ENCODE data around the gene RTTN. TPM values are rescaled to one million over a fixed set of nuclear protein-coding genes. Genes with fewer than 3 reads are reported as not detected.

RTTN gene
- total RNA-seq, 2 experiments from 2014 or later: 21.4 to 25.5 TPM

DNA sequence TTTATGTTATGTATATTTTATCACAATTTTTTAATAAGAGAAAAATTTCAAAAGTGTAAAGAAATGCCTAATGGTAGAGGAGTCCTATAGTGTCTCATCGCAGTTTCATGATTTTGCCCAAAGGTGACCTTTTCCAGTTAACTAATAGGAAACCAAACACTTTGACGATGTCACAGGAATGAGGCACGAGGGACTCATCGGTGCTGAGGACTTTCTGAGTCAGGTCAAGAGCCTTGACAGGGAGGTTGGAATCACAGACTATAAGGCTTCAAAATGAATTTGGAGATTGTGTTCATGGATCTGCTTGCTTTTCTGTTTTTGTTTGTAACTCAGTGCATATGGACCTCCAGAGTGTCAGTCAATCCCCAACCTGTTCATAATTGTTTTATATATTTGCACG is 15.1 kb upstream of the RTTN start:
- Histone ChIP-seq H3K4me1 (ENCODE audit: insufficient read depth, low read length) (no peaks in the 10 kb centered on the region), H3K9me3 (ENCODE audit: control insufficient read depth in 1 of 2, insufficient read depth in 1 of 2, low read length in 2 of 2) (no peaks in the 10 kb centered on the region), H3K27ac (ENCODE audit: low read depth in 1 of 2, low read length in 2 of 2) (no peak overlapping the region), H3K36me3 (ENCODE audit: insufficient read depth, low read length) (no peaks in the 10 kb centered on the region), H3K4me3 (ENCODE audit: low read length) (no peak overlapping the region), H3K27me3 (ENCODE audit: control insufficient read depth in 1 of 2, insufficient read depth in 2 of 2, low read length in 2 of 2) (peaks cover 13 to 27% of the 10 kb centered on the region in 2 experiments)
- Mint-ChIP-seq H3K4me3 (no peak overlapping the region), H3K27me3 (peaks cover 71% of the 10 kb centered on the region), H3K27ac (no peak overlapping the region), H3K4me1 (ENCODE audit: low read depth) (no peaks in the 10 kb centered on the region), H3K36me3 (ENCODE audit: low read depth) (no peaks in the 10 kb centered on the region), H3K9me3 (no peaks in the 10 kb centered on the region)
- TF ChIP-seq CTCF (IDR thresholded peaks at IDR 0.05): no peak
- DNase-seq (no peak), ATAC-seq (ENCODE audit: poor library complexity) (no peak)
- CTCF ChIA-PET: no interaction called here
- intact Hi-C loops (cut with DNase I, micrococcal nuclease): no loop called here
- POLR2A ChIA-PET: no interaction called here

DNA sequence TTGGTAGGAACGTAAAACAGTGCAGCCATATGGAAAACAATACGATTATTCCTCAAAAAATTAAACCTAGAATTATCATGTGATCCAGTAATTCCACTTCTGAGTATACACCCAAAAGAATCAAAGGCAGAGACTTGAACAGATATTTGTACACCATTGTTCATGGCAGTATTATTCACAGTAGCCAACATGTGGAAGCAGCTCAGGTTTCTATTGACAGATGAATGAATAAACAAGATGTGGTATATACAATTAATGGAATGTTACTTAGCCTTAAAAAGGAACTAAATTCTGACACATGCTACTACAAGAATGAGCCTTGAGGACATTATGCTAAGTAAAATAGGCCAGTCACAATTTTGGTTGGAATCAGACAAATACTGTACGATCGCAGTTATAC is 14.2 kb upstream of the RTTN start:
- ATAC-seq (ENCODE audit: poor library complexity): no peak
- no peak overlapping the region for H3K4me3 Mint-ChIP-seq
- H3K9me3 Mint-ChIP-seq: no peaks in the 10 kb centered on the region
- no peaks in the 10 kb centered on the region for H3K36me3 Mint-ChIP-seq (ENCODE audit: low read depth)
- CTCF ChIA-PET: no interaction called here
- POLR2A ChIA-PET: no interaction called here
- Histone ChIP-seq H3K36me3 (ENCODE audit: insufficient read depth, low read length) (no peaks in the 10 kb centered on the region), H3K27me3 (ENCODE audit: control insufficient read depth in 1 of 2, insufficient read depth in 2 of 2, low read length in 2 of 2) (peaks cover 13 to 27% of the 10 kb centered on the region in 2 experiments), H3K4me1 (ENCODE audit: insufficient read depth, low read length) (no peaks in the 10 kb centered on the region), H3K9me3 (ENCODE audit: control insufficient read depth in 1 of 2, insufficient read depth in 1 of 2, low read length in 2 of 2) (no peaks in the 10 kb centered on the region), H3K4me3 (ENCODE audit: low read length) (no peak overlapping the region), H3K27ac (ENCODE audit: low read depth in 1 of 2, low read length in 2 of 2) (no peak overlapping the region)
- no peak for TF ChIP-seq CTCF (IDR thresholded peaks at IDR 0.05)
- no peak for DNase-seq
- intact Hi-C loops (cut with DNase I, micrococcal nuclease): no loop called here
- peaks cover 69% of the 10 kb centered on the region for H3K27me3 Mint-ChIP-seq
- H3K27ac Mint-ChIP-seq: no peak overlapping the region
- no peaks in the 10 kb centered on the region for H3K4me1 Mint-ChIP-seq (ENCODE audit: low read depth)

DNA sequence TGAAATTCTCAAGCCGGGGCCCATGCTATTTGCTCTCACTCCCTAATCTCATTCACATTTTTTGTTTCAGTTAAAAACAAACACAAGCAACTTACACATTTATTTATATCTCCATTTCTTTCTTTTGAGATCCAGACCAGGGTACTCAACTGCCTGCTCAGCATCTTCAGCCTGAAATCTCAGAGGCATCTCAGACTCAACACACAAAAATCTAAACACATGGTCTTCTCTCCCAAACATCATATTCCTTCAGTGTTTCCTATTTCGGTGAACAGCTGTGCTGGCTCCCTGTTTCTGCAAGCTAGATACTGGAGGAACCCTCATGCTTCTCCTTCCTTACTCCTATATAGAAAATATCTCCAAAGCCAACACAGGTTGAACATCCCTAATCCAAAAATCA is 11.3 kb upstream of the RTTN start:
- intact Hi-C loops (cut with DNase I, micrococcal nuclease): no loop called here
- no peaks in the 10 kb centered on the region for H3K4me1 Mint-ChIP-seq (ENCODE audit: low read depth)
- Histone ChIP-seq H3K36me3 (ENCODE audit: insufficient read depth, low read length) (no peaks in the 10 kb centered on the region), H3K27ac (ENCODE audit: low read depth in 1 of 2, low read length in 2 of 2) (no peak overlapping the region), H3K9me3 (ENCODE audit: control insufficient read depth in 1 of 2, insufficient read depth in 1 of 2, low read length in 2 of 2) (no peaks in the 10 kb centered on the region), H3K27me3 (ENCODE audit: control insufficient read depth in 1 of 2, insufficient read depth in 2 of 2, low read length in 2 of 2) (peaks cover 11 to 16% of the 10 kb centered on the region in 2 experiments), H3K4me3 (ENCODE audit: low read length) (no peak overlapping the region), H3K4me1 (ENCODE audit: insufficient read depth, low read length) (no peaks in the 10 kb centered on the region)
- CTCF ChIA-PET: no interaction called here
- no peak for TF ChIP-seq CTCF (IDR thresholded peaks at IDR 0.05)
- no peaks in the 10 kb centered on the region for H3K36me3 Mint-ChIP-seq (ENCODE audit: low read depth)
- DNase-seq (no peak), ATAC-seq (ENCODE audit: poor library complexity) (no peak)
- H3K9me3 Mint-ChIP-seq: no peaks in the 10 kb centered on the region
- no peak overlapping the region for H3K4me3 Mint-ChIP-seq
- no peak overlapping the region for H3K27ac Mint-ChIP-seq
- POLR2A ChIA-PET: no interaction called here
- H3K27me3 Mint-ChIP-seq: peaks cover 74% of the 10 kb centered on the region
